GM19438 (cell line): ENCODE data around the gene FARP2.
"Not testable (repeated sequence)": the region's sequence is repeated elsewhere in the genome, so short reads cannot be mapped to it uniquely, and the experiment has no call there.

Experiments
- ATAC-seq: cut with Tn5 transposase; IDR thresholded peaks from one replicate; pipeline ENCODE4 v1.9.1; 2021; ENCODE audit warnings: low read depth; ENCODE audit not compliant: unreplicated experiment

The FARP2 gene

GRCh38 chr2:241359481-241360045, 3.5 kb downstream of the FARP2 start:
- no peak for ATAC-seq

DNA sequence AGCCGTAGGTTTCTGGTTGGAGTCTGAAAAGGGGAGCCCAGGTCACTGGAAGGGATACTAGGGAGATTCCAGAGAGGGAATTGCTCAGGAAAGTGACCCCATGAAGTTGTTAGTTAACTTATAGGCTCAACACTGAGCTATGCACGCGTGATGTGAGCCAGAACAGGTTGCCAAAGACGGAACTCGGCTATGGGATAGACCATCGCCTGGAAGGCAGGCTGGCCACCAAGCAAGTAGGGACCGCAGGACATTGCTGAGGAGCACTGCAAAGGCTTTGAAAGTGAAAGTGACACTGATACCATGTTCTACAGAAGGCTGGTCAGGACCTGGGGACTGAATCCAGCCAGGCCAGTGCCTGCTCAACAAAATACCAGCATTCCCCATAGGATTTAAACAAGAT, 7.3 kb downstream of the FARP2 start:
- no peak for ATAC-seq

DNA sequence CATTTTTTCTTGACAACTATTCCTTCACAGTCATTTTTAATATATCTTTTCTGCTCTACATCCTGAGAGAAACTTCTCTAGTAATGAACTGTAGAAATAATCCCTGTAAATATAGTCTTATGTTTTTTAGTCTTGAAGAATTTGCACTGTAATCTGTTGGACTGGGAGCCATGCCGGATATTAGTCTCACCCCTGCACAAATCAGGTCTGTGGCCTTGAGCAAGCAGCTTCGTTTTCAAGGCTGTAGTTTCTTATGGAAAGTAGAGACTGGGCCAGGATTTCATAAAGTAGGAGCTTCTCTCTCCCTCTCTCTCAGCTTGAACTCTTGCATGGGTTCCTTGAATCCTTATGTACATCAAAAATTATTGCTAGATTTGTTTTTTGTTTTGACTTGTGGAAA, 8.7 kb downstream of the FARP2 start:
- no peak for ATAC-seq

- no peak for ATAC-seq
Observed at GRCh38 chr2:241366678-241367077, 10.6 kb downstream of the FARP2 start.

DNA sequence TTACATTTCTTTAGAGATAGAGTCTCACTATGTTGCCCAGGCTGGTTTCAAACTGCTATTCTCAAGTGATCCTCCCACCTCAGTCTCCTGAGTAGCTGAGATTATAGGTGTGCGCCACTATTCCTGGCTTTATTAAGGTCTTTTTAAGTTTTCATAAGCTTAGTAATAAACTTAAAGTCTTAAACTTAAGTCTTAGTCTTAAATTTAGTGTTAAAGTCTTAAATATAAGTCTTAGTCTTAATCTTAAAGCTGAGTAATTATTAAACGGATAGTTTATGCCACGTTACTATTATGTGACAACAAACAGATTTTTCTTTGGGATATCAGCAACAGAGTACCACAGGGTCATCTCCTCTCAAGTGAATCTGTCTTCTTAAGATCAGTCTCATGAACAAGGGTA, 12.6 kb downstream of the FARP2 start:
- ATAC-seq, result no peak

GRCh38 chr2:241372361-241372992, 16.4 kb downstream of the FARP2 start:
- ATAC-seq, result no peak

DNA sequence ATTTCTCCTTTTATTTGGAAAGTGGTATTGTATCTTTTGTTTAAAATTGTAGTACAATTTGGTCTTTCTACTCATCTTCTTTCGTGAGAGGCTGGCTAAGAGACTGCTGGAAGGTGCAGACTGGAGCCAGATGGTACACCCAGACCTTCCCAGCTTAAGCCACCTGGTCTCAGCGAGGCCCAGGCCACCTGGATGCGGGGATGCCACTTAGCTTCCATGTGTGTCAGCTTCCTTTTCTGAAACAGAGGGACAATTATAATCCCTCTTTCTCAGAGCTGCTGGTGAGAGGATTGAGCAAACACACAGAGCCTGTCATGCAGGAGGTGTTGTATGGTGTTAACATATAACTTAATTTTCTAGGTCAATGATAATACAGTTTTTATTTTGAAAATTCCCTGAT, 17.4 kb downstream of the FARP2 start:
- ATAC-seq, result no peak

DNA sequence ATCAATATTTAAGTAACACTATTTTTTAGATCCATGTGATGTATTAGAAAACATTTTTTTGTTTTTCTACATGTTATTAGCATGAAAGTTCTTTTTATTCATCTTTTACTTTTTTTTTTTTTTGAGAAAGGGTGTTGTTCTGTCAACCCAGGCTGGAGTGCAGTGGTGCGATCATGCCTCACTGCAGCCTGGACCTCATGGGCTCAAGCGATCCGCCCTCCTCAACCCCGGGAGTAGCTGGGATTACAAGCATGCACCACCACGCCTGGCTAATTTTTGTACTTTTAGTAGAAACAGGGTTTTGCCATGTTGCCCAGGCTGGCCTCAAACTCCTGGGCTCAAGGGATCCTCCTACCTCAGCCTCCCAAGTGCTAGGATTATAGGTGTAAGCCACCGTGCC, 17.8 kb downstream of the FARP2 start:
- ATAC-seq, result not testable (repeated sequence)

GRCh38 chr2:241375300-241375699, 19.2 kb downstream of the FARP2 start:
- ATAC-seq, result no peak

GRCh38 chr2:241376808-241377207, 20.7 kb downstream of the FARP2 start:
- no peak for ATAC-seq

GRCh38 chr2:241378816-241379215, 22.7 kb downstream of the FARP2 start:
- ATAC-seq, result no peak

DNA sequence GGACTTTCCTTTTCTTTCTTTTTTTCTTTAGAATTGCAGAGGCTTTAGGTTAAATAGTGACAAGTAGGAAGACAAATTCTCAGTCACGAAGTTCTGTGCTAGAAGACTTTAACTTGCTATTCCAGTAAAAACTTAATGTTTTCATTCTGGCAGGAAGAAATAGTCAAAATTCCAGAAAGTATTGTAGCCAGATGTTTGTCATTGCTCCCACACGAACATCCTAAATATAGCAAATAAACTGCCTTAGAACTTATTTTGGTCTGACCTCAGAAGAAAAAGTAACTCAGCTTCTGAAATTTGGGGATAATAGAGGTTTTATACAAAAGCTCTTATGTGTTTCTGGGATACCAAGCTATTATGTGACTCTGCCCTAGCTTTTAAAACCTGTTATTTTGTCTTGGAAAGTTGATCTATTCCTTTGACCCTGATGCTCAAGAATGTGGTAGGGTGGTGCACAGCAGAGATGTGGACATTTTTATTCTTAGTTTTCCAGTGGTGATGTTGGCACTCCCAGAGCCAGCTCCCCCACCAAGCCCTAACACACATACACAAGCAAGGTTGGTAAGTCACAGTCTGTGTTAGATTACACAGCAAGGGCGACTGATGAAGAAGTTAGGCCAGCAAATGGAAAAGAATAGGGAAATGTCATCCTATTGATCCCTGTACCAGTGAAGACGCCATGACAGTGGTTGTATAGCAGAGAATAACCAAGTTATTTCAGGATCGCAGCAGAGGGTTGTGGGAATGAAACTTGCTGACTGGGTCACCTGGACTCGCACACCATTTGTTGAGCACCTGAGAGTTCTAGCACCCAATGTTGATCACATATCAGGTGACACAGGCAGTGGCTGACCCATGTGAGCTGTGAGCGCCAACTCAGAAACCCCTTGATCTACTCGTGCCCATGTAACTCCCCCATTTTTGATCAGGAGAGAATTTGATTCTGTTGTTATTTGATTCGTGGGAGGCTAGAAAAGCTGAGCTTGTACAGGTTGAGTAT, 23.7 kb downstream of the FARP2 start:
- ATAC-seq, result no peak

- no peak for ATAC-seq
Observed at GRCh38 chr2:241381872-241382271, 25.8 kb downstream of the FARP2 start.

- ATAC-seq, result not testable (repeated sequence)
Observed at GRCh38 chr2:241385450-241385849, 29.4 kb downstream of the FARP2 start.

DNA sequence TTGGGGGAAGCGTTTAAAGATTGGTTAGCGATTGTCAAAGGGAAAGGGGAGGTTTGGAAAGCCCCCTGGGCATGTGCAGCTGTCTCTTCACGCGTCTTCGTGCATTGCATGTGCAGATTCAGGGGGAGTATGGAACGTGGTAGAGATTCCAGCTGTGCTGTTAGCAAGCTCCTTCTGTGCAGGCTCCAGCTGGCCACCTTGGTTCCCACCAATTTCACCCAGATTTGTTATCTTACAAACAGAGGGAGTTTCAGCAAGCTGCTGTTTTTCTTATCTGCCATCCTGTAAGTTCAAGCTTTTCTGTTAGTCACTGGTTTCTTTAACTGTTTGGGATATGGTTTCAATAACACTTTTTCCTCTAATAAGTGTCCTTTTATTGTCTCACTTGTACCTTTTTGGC, 30.4 kb downstream of the FARP2 start:
- no peak for ATAC-seq

- no peak for ATAC-seq
Observed at GRCh38 chr2:241389697-241390096, 33.6 kb downstream of the FARP2 start.

DNA sequence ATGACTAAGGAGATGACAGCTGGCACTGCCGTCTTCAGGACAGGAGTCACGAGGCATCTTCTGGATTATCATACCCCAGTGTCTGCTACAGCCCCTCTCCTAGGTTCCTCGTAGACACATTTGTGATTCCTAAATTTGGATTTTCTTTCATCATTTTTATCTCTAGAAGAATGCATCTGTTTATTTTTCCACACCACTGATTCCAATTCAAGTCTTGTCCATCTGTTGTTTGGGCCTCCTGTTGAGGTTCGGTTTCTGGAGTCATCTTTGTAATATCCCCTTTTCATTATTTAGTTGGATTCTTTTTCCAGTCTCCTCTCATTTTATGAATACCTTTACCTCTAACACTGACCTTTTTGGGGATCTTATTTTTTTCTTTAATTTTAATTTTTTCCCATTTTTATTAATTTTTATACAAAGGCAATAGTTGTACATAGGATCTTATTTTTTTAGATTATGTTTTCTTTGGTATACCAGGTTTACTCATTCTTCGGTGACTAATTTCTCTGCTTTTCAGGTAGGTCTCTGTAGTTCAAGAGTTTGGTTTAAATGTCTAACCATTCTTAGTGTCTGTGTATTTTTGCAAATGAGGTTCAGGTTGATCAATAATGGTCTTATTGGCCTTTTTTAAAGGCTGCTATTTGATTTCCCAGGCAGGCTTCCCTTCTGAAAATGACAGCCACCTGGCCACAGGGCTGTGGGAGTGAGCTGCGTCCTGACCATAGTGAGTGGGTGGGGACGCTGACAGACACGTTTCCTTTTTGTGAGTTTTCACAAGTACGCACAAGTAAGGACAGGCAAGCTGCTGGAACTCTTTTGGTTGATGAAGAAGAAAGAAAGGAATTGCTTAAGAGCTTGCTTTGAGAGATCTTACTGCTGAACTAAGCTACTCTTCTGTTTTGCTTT, 34.5 kb downstream of the FARP2 start:
- ATAC-seq, result no peak

DNA sequence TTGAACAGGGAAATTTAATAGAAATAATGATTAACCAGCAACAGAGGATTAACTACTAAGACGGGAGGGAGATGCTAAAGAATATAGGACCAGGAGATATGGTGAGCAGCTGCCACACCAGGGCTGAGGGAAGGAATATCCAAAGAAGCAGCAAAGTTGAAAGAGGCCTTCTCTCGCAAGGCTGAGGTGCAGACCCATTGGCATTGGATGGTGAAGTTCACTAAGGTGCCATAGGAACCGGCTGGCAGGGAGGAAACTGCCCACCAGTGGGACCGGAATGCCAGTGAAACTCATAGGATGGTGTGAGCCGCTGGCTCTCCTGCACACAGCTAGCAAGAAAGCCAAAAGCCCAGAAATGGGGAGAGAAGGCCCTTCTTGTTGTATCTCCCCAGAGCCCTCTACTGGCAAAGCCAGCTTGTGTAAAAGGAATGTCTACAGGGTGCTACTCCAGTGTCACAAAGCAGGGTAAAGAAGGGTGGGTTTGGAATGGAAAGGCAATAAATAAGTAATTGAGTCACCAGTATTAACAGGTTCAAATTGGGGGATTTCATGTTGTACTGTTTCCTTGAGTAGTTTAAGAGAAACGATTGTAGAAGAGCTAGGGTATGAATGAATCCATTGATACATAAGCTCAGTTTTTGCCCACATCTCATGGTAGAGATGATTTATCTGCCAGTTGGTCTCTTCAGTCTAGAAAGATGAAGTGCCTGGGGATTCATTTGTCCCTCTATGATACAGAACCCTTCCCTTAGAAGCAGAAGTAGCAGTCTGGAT, 36.0 kb downstream of the FARP2 start:
- no peak for ATAC-seq

DNA sequence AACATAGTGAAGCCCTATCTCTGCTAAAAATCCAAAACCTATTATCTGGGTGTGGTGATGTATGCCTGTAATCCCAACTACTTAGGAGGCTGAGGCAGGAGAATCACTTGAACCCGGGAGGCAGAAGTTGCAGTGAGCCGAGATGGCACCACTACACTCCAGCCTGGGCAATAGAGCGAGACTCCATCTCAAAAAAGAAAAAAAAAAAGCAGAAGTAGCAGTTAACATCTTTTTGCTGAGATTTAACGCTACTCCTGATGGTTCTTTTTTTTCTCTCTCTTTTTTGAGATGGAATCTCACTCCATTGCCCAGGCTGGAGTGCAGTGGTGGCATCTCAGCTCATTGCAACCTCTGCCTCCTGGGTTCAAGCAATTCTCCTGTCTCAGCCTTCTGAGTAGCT, 36.7 kb downstream of the FARP2 start:
- ATAC-seq, result not testable (repeated sequence)
